Measurements from ENCODE around the gene MYL4.

The MYL4 gene

DNA sequence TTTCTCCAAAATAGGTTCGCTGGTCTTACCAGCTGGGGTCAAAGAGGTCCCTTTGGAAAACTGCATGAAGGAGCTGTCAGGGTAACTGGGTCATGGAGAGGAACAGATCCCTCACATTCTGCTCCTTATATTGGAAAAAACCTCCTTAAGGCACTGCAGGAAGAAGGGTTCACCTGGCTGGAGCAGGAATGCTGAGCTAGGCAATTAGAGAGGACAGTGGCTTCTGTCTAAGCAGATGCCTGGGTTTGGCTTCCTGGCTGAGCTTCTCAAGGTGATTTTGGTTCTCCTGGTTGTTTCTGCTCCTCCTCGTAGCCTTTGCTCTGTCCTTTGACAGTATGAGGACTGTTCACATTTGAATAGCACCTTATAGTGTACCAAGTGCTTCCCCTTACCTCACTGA lies 64.1 kb downstream of the MYL4 start:
- DNase-seq (ENCODE audit: low spot score) = peak; percentile 54

Data from kidney tubule cell (primary cell).